ENCODE results near the gene CBX7. TPM values are rescaled to one million over a fixed set of nuclear protein-coding genes. Genes with fewer than 3 reads are reported as not detected.

The CBX7 gene
- polyA plus RNA-seq, 3 donors: 3.1 to 18.0 (median 4.0) TPM

DNA sequence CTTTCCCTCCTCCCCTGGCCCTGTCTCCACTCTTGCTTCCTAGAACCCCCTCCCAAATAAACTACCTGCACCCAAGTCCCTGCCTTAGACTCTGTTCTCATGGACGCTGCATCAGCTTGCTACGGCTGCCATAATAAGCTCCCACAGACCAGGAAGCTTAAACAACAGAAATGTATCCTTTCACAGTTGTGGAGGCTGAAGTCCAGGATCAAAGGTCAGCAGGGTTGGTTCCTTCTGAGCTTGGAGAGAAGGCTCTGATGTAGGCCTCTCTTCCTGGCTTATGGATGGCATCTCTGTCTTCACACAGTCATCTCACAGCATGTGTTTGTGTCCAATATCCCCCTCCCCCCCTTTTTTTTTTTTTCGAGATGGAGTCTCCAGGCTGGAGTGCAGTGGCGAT, 23.4 kb downstream of the CBX7 start:
- Histone ChIP-seq H3K27ac (ENCODE audit: low read depth in 1 of 2, low read length in 2 of 2) (no peak overlapping the region), H3K9me3 (replicated peaks in 1 of 2; ENCODE audit: control insufficient read depth in 1 of 2, insufficient read depth in 1 of 2, low read length in 2 of 2) (no peaks in the 10 kb centered on the region), H3K4me2 (replicated peaks; ENCODE audit: extremely low read depth, low read length, poor library complexity, severe bottlenecking) (no peak overlapping the region), H3K79me2 (ENCODE audit: insufficient read depth, low read length) (no peaks in the 10 kb centered on the region), H2AFZ (ENCODE audit: insufficient read depth, low read depth, low read length, poor library complexity, severe bottlenecking) (no peak overlapping the region), H3K36me3 (replicated peaks in 1 of 2; ENCODE audit: control insufficient read depth in 1 of 2, insufficient read depth in 2 of 2, low read length in 2 of 2) (no peaks in the 10 kb centered on the region), H4K20me1 (ENCODE audit: insufficient read depth, low read length) (no peaks in the 10 kb centered on the region), H3K9ac (ENCODE audit: insufficient read depth, low read length, poor library complexity, severe bottlenecking) (no peak overlapping the region), H3K27me3 (ENCODE audit: control insufficient read depth in 2 of 2, insufficient read depth in 2 of 2, low read length in 2 of 2) (no peaks in the 10 kb centered on the region), H3K4me3 (replicated peaks in 1 of 3; ENCODE audit: low read depth in 2 of 3, low read length in 3 of 3) (no peak overlapping the region), H3K4me1 (ENCODE audit: control insufficient read depth in 1 of 2, insufficient read depth in 2 of 2, low read length in 2 of 2) (peaks cover 9 to 12% of the 10 kb centered on the region in 2 donors)
- no peak overlapping the region for H3K4me3 Mint-ChIP-seq
- TF ChIP-seq, protein P1, sequence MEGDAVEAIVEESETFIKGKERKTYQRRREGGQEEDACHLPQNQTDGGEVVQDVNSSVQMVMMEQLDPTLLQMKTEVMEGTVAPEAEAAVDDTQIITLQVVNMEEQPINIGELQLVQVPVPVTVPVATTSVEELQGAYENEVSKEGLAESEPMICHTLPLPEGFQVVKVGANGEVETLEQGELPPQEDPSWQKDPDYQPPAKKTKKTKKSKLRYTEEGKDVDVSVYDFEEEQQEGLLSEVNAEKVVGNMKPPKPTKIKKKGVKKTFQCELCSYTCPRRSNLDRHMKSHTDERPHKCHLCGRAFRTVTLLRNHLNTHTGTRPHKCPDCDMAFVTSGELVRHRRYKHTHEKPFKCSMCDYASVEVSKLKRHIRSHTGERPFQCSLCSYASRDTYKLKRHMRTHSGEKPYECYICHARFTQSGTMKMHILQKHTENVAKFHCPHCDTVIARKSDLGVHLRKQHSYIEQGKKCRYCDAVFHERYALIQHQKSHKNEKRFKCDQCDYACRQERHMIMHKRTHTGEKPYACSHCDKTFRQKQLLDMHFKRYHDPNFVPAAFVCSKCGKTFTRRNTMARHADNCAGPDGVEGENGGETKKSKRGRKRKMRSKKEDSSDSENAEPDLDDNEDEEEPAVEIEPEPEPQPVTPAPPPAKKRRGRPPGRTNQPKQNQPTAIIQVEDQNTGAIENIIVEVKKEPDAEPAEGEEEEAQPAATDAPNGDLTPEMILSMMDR (IDR thresholded peaks at IDR 0.05): no peak
- peak overlapping the region in 2 of 7 donors; percentile 14 to 36 for H3K27ac Mint-ChIP-seq
- H3K36me3 Mint-ChIP-seq: peaks cover 7 to 10% of the 10 kb centered on the region in 2 donors
- no peak for DNase-seq
- H3K27me3 Mint-ChIP-seq (ENCODE audit: low read depth in 3 of 3): peaks cover 0 to 4% (median 2%) of the 10 kb centered on the region in 3 donors
- H3K4me1 Mint-ChIP-seq: peaks cover 8% of the 10 kb centered on the region
- intact Hi-C loops (cut with micrococcal nuclease): loop anchor here in 1 of 2 donors (10.0 kb wide), 2 partner anchors 124 to 224 kb away; no protein-coding TSS in a partner anchor
- peaks cover 0 to 2% (median 0%) of the 10 kb centered on the region in 7 donors for H3K9me3 Mint-ChIP-seq
- 100% methylated on average over 1 of the region's 4 CpGs for WGBS (ENCODE audit: insufficient coverage)

DNA sequence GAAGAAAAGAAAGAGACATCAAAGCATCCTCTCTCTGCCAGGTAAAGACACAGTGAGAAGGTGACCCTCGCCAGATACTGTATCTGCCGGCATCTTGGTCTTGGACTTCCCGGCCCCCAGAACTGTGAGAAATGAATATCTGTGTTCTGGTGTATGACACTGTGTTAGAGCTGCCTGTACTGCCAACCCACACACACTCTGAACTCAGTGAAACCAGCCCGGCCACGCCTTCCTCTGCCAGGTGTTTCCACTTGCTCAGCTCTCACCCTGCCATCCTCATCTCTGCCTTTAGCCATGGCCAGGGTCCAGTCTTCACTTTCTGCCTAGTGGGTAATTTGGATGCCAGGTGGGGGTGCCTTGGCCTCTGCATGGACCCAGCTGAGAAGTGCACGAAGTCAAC, 24.0 kb downstream of the CBX7 start:
- Mint-ChIP-seq H3K36me3 (peaks cover 4 to 6% of the 10 kb centered on the region in 2 donors), H3K9me3 (peaks cover 0 to 2% (median 0%) of the 10 kb centered on the region in 7 donors), H3K4me3 (no peak overlapping the region), H3K4me1 (peaks cover 13% of the 10 kb centered on the region), H3K27ac (peak overlapping the region in 1 of 7 donors; percentile 14), H3K27me3 (ENCODE audit: low read depth in 3 of 3) (peaks cover 0 to 4% (median 2%) of the 10 kb centered on the region in 3 donors)
- TF ChIP-seq, protein P1 (IDR thresholded peaks at IDR 0.05): no peak
- H3K4me3 ChIP-seq (replicated peaks in 1 of 3; ENCODE audit: low read depth in 2 of 3, low read length in 3 of 3): no peak overlapping the region
- H3K9me3 ChIP-seq (replicated peaks in 1 of 2; ENCODE audit: control insufficient read depth in 1 of 2, insufficient read depth in 1 of 2, low read length in 2 of 2): no peaks in the 10 kb centered on the region
- no peak overlapping the region for H3K4me2 ChIP-seq (replicated peaks; ENCODE audit: extremely low read depth, low read length, poor library complexity, severe bottlenecking)
- intact Hi-C loops (cut with micrococcal nuclease): loop anchor here in 1 of 2 donors (10.0 kb wide), 2 partner anchors 124 to 224 kb away; no protein-coding TSS in a partner anchor
- peaks cover 15 to 17% of the 10 kb centered on the region in 2 donors for H3K4me1 ChIP-seq (ENCODE audit: control insufficient read depth in 1 of 2, insufficient read depth in 2 of 2, low read length in 2 of 2)
- no peaks in the 10 kb centered on the region for H3K36me3 ChIP-seq (replicated peaks in 1 of 2; ENCODE audit: control insufficient read depth in 1 of 2, insufficient read depth in 2 of 2, low read length in 2 of 2)
- no peak for DNase-seq
- H3K27ac ChIP-seq (ENCODE audit: low read depth in 1 of 2, low read length in 2 of 2): no peak overlapping the region
- no peak overlapping the region for H2AFZ ChIP-seq (ENCODE audit: insufficient read depth, low read depth, low read length, poor library complexity, severe bottlenecking)
- H3K9ac ChIP-seq (ENCODE audit: insufficient read depth, low read length, poor library complexity, severe bottlenecking): no peak overlapping the region
- no peaks in the 10 kb centered on the region for H3K27me3 ChIP-seq (ENCODE audit: control insufficient read depth in 2 of 2, insufficient read depth in 2 of 2, low read length in 2 of 2)
- no peaks in the 10 kb centered on the region for H4K20me1 ChIP-seq (ENCODE audit: insufficient read depth, low read length)
- H3K79me2 ChIP-seq (ENCODE audit: insufficient read depth, low read length): no peaks in the 10 kb centered on the region
- no CpG with 5 or more reads among the region's 6 CpGs for WGBS (ENCODE audit: insufficient coverage)

Data from CD14-positive monocyte (primary cell).